ENCODE measurements around the gene SELENOI.

DNA sequence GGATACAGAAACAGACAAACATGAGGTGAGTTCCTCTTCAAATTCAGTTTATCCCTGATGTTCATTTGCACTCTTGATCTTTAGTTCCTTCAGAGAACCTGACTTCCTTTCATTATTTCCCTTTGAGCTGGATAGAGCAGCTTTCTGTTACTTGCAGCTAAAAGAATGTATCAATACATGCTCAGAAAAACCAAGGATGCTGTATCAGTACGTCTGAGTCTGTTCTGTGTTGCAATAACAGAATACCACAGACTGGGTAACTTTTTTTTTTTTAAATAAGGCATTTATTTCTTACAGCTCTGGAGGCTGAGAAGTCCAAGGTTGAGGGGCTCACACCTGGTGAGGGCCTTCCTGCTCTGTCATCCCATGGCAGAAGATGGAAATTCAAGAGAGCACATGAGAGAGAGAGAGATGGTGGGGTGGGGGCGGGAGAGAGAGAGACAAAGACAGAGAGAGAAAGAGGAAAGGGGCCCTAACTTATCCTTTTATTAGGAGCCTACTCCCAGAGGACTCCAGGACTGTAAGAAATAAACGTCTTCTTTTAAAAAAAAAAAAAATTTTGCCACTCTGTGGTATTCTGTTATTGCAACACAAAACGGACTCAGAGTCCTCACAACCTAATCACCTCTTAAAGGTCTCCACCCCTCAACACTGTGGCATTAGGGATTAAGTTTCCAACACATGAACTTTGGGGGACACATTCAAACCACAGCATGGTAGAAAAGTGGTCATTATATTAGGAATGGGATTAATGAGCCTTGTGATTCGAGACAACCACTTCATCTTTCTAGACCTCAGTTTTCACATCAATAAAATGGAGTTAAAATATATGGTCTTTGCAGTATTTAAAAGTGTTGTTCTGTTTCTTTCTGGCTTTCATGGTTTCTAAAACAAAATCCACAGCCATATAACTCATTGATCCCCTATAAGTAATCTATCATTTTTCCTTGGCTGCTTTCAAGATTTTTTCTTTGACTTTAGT, 18.4 kb upstream of the SELENOI start:
- TF ChIP-seq ZFX (IDR thresholded peaks at IDR 0.05; ENCODE audit: borderline replicate concordance) = no peak
- TF ChIP-seq, protein P1, sequence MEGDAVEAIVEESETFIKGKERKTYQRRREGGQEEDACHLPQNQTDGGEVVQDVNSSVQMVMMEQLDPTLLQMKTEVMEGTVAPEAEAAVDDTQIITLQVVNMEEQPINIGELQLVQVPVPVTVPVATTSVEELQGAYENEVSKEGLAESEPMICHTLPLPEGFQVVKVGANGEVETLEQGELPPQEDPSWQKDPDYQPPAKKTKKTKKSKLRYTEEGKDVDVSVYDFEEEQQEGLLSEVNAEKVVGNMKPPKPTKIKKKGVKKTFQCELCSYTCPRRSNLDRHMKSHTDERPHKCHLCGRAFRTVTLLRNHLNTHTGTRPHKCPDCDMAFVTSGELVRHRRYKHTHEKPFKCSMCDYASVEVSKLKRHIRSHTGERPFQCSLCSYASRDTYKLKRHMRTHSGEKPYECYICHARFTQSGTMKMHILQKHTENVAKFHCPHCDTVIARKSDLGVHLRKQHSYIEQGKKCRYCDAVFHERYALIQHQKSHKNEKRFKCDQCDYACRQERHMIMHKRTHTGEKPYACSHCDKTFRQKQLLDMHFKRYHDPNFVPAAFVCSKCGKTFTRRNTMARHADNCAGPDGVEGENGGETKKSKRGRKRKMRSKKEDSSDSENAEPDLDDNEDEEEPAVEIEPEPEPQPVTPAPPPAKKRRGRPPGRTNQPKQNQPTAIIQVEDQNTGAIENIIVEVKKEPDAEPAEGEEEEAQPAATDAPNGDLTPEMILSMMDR (IDR thresholded peaks at IDR 0.05) = no peak

Data from 22Rv1 (cell line).